Stimulated activated CD8-positive, alpha-beta memory T cell treated with anti-CD3 and anti-CD28 coated beads, Interleukin-15, amount 100 ng/mL, for 48 hours (primary cell): ENCODE measurements around the gene TEX35.

Experiments
- DNase-seq, 2 donors: peaks; one replicate each; pipeline ENCODE4 v3.0.0-alpha.2; 2020; ENCODE audit warnings: low read depth in 2 of 2

TEX35 gene

DNA sequence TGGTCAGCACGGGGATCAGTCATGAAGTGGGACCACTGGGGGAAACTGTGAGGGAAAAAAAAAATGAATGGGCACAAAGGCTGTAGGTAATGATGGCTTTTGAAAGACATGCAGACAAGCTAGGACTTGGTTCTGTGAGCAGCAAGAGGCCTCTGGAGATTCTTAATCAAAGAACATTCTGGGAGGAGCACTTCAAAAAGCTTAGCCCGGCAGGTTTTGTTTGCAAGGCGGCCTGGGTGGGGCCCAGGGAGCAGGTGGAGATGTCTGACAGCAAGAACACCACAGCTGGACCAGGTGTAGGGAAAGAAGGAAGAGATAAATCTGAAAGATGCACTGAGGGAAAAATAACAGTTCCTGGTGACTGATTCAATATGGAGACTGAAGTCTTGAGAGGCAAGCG, 6.0 kb downstream of the TEX35 start:
- DNase-seq = no peak

DNA sequence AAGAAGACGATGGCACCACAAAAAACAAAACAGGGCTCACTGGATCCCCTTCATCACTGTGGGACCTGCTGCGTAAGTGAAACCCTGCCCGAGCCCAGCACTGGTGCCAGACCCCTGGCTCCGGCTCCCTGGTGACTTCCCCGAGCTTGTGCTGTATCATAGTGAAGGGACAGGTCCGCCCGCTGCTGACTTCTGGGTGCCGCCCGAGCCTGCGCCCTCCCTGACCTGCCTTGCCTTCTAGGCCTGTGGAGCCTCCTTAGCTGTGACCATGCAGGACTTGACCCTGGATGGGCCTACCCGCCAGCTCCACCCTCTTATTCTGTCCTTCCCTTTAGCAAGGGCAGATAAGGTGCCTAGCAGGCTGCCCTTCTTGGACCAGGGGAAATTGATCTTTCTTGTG, 7.9 kb downstream of the TEX35 start:
- no peak for DNase-seq

DNA sequence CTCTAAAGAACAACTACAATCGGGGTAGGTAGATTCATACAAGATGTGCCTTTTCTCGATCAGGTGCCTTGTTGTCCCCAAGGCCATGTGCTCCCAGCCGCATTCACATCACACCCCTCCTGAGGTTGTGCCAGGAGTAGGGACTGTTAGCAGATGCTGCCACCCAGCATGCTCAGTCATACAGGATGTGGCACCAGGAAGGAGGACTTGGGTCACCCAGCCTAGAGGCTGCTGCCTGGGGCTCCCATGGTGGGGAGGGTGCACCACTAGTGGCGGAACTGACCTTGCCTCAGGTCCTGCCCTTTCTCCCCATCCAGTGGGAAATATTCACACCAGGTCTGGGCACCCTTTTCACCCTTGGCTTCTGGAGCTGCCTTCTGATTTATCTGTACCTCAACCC, 8.3 kb downstream of the TEX35 start:
- no peak for DNase-seq

DNA sequence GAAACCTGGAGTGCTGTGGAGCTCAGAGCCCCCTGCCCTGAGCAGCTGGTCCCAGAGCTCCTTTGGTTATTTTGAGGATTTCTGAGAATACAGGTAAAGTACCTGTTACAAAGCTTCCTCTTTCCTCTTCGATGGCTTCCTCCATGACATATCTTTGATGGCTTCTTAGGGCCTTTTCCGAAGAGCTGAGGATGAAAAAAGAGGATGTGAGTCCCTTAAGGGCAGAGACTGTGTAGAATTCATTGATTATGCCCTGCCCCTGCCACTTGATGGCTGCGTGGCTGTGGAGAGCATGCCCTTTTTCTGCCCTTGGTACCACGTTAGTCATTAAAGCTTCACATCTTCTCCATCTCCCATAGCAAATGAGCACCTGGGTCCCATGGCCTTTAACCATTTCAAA, 14.2 kb downstream of the TEX35 start:
- no peak for DNase-seq

DNA sequence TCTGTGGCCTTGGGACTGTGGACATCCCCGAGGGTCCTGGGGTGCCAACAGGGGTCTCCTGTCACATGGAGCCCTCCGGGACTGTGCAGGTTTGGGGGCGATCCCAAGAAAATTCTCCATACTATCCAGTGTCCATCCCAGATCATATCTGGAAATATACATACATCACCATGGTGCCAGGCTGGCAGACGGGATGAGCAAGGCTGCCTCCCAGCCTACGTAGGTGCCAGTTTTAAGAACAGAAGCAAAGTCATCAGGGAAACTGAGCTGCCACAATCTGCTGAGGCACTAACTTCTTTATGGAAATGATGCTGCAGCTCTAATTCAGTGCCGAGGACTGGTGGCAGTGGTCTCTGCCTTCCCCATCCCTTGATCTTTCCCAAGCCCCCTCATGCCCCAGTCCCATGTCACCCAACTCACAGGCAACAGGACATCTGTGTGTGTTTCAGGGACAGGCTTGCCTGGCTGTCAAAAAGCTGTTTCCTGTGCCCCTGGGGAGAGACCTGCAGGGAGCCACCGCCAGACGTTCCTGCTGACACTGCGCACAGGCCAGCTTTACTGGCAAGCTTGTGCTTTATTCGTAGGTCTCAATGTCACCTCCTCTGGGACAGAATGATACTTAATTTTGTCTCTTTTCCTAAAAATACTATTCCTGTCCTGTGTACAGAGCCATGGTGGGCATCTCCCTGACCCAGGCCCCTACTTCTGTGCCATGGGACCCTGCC, 15.5 kb downstream of the TEX35 start:
- DNase-seq = no peak

DNA sequence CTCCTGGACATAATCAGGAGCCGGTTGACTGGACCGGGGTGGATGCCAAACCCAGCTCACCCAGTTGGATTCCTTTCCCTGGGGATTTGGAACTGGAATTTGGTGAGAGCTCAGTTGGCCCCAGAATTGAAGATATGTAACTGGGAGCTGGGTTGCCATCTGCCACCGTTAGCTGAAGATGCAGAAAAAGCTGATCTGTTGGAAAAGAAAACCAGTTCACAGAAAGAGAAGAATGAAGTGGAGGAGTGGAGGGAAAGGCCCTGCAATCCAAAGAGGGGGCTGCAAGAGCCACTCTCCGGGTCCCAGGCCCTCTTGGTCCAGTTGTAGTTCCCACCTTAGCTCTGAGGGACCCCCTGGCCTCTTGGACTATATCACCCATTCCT, 16.0 kb downstream of the TEX35 start:
- DNase-seq = no peak

DNA sequence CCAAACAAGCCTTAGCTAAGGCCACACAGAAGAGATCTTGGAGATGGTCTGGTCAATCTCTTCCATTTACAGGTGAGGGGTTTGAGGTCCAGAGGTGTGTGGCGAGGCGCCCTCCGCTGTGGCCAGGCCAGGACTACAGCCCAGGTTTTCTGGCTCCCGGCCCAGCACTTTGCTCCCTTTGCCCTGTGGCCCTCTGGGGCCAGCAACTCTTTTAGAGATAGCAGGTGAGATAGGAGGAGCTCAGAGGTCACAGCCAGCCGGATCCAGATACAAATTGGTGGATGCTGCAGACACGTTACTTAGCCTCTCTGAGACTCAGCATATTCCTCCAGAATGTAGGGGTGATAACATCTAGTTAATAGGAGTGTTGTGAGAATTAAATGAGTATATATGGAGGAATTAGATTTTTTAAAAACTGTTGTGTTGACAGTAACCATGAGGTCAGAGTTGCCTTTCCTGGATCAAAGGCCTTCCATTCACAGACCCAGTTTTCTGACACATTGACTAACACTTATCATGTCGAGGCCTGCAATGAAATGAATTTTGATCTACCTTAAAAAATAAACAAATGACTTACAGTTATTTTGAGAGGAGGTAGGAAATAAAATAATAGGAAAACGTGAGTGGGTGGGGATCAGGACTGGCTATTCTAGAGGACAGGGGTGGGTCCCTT, 16.6 kb downstream of the TEX35 start:
- no peak for DNase-seq

DNA sequence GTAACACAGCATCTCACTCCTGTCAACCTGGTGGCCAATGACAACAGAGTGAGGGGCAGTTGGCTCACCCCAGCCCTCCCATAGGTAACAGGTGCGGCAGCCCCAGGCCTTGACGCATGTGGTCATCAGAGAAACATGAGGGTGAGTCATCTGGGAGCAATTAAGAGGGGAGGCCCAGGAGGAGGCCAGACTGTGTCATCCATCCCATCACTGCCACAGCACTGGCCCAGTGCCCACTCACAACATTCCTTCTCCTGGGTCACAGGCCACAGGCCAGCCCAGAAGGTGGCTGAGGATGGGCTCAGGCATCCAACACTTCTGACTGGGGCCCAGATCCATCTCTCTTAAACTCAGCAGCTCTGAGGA, 17.1 kb downstream of the TEX35 start:
- DNase-seq = no peak

DNA sequence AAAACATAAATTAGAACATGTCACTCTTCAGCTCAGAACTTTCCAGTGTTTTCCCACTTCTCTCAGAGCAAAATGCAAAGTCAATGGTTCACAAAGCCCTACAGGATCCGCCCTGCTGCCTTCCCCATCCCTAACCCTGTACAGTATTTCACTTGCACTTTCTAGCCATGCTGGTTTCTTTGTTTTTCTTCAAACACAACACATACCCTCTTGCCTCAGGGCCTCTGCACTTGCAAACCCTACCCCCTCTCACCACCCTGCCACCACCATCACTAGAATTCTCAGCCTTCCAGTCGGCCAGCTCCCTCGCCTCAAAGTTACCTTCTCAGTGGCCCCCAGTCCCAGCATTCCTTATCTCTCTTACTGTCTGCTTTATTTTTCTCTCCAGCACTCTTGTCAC, 17.6 kb downstream of the TEX35 start:
- DNase-seq = no peak

DNA sequence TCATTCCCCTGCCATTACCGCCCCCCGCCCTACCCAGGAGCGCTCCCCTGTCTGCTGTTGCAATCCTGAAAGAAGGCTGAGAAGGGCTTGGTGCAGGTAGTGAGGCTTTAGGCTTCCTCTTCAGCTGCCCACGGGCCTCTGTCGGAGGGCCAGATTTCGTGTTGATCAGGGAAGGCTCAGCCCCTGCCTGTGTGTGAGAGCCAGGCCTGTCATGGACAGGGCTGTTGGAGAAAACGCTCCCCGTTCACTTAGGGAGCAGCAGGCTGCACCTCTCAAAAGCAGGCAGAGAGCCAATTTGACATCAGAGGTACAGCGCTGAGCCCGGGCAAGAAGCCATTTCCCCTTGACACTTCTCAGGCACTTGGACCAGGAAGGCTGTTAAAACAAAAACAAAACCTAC, 19.0 kb downstream of the TEX35 start:
- DNase-seq = no peak

DNA sequence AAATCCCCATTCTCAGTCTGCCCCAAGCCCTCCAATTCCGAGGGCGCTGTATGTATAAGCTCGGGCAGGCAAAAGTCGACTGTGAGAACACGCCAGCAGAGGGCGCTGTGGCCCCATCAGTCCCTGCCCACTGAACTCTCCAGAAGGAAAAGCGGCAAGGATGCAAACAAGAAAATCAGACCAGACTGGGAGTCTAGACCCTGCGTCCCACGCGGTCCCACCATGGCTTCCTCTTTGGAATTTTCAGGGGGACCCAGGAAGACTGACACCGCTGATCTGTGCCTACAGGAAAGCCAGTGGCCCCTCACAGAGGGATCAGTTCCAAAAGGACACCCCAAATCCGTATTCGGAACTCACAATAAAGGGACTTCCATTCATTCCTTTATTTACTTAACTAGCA, 19.5 kb downstream of the TEX35 start:
- peak; percentile 27 to 41 for DNase-seq

DNA sequence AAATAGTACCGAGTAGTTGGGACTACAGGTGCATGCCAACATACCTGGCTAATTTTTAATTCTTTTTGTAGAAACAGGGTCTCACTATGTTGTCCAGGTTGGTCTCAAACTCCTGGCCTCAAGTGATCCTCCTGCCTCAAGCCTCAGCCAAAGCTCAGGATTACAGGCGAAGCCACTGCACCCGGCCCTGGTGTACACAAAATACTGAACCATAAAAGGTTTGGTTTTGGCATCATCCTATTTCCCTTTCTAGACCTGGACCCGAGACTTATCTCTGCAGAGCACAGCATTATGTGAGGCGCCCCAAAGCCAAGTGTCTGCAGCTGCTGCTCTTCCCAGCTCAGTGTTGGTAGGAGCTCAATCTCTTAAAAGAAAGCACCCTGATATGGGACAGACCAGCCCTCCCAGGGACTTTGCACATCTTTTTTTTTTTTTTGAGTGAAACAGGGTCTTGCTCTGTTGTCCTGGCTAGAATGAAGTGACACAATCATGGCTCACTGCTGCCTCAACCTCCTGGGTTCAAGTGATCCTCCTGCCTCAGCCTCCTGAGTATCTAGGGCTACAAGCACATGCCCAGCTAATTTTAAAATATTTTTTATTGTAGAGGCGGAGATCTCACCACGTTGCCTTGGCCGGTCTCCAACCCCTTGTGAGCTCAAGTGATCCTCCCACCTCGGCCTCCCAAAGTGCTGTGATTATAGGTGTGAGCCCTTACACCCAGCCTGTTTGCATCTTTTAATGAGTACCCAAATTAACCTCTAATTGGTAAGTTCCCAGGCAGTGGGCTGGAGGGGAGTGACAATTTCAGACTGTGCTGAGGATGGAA, 20.4 kb downstream of the TEX35 start:
- no peak for DNase-seq

DNA sequence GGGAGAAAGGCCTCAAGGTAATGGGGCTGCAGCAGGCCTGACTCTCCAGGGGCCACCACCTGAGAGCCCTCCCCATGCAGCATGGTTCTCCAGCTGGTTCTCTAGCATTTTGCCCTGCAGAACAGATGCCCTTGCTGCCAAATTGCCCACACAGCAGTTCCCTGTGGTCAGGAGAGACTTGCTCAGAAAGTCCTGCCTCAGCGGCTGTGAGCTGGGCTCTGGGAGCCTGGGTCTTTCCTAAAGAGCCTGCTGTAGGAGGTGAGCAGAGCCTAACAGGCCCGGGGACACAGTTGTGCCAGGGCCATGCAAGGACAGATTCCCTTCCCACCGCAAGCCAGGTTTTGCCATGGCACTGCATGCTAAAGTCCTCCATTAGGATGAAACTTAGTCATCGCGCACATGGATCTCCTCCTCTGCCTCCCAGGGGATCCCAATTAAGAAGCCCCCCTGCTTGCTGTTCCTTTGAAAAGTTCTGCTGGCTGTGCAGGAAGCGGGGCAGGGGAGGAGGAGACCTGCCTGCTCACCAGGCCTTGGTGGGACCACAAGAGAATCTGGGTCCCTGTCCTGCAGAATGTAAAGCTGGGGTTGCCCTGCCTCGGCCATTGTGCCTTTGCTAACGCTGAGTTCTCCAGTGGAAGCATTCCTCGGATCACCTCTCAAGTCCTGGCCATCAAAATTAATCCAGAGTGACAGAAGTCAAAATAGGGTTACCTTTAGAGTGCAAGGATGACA, 21.4 kb downstream of the TEX35 start:
- DNase-seq = no peak

DNA sequence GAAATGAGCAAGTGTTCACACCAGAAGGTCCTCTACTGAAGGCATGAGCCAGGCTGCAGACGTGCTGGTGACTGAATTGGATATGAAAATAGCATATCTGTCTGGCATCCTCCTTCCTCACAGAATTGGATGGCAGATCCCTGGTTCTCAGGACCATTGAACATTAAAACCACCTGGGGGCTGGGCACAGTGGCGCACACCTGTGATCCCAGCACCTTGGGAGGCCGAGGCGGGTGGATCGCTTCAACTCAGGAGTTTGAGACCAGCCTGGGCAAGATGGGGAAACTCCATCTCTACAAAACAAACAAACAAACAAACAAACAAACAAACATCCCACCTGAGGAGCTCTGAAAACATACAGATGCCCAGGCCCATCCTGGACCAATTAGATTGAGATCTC, 23.4 kb downstream of the TEX35 start:
- no peak for DNase-seq

DNA sequence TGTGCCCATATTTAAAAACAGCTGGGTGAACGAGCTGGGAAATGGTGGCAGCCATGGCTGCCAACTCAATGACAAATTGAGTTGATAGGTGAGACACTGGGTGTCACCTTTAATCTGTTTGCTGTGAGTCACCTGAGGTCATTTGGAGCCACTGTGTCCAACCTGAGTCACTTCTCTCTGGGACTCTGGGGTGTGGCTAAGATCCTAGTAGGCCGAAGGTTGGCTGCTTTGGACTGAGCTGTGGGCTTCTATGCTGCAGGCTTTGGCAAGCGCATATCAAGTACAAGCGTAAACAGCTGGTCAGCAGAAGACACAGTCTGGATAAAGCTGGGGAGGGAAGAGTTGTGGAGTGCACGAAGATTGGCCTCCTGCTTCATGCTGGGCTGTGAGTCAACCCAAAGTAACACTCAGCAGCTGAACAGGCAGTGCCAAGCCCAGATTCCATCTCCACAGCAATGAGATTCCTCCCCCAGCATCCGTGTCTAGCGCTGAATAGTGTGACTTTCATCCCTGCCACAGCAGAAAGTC, 24.0 kb downstream of the TEX35 start:
- DNase-seq = no peak

DNA sequence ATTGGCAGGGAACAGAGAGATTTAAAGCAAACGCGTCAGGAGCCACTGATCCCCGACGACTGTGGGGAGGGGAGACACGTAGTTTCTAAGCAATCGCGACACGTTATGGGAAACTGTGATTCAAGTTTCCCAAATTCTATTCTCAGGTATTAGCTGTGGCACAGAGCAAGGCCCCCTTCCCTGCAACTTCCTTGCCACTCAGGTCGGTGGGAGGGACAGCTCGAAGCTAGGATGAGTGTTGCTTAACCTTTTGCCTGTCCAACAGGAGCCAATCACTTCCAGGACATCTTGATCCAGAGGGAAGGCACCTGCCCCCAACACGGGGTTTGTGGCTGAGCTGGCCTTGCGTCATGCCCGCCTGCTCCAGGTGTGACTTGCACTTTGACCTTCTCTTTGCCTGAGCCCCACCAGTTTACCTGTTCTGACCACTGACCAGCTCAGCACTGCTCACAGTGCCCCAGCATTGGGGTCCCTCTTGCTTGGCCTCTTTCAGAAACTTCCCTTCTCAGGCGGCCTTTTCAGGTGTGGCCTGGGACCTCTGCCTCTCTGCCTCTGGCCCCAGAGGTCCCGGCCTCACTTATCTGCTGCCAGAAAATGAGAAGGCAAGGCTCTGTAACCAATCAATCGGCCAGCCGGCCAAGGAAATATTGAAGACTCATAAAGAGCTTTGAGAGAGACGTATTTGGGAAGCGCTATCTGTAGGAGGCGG, 24.6 kb downstream of the TEX35 start:
- DNase-seq = no peak

DNA sequence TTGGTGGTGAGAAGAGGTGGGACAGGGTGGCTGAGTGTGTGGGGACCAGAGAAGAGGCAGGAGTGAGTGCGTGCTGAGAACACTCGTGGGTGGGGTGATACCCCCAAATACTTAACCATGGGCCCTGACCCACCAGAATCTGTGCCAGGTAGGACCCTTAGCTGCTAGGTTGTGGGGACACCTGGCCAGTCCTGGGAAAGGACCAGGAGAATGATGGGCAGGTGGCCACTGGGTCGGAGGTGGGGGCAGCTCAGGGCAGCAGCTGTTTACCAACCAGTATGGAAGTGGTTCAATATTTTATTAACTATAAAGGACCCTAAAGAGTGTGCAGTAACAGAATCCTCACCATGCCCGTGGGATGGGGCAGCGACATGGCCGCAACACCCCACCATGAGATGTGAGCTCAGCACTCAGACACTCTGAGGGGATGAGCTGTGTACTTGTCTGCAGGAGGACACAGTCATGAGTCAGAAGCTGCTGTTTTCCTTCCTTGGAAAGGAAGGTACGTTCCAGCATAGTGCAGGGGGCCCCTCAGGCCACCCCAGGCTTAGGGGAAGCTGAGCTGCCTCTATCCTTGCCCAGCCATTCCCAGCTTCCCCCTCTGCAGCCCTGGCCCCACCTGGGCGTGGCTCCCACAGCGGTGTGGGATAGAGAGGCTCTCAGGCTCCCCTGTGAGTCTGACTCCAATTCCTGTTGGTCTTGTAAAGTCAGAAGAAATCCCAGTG, 25.4 kb downstream of the TEX35 start:
- no peak for DNase-seq

DNA sequence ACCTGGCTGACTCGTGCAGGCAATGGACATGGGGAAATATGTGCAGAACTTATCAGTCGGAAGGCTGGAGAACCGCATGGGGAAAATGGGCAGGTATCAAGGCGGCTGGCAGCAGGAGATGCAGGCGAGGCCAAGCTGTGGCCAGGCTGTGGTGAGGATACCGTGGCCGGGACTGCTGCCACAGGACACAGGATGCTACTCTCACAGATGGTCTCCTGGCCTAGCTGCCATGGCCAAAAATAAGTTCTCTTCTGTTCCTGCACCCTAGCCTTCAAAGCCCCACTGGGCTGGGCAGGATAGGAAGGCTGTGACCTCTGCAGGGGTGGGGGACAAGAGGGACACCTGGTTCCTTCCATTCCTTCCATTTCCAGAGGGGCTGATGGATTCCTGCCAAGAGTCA, 26.4 kb downstream of the TEX35 start:
- no peak for DNase-seq

DNA sequence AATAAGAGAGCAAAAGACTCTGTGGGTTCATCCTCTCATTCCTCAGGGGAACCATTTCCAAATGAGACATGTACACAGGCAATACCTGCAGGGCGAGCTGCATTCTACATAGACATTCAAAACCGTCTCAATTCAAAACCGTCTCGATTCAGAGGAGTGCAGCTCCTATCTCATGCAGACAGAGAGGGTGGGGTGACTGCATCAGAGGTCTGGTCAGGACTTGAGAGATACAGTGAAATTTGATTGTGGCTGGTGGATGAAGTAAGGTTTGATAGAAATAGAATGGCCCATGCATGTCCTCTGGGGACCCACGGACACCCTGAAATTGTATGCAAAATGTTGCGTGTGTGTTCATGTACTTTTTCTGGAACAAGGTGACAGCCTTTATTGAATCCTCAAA, 27.3 kb downstream of the TEX35 start:
- no peak for DNase-seq

DNA sequence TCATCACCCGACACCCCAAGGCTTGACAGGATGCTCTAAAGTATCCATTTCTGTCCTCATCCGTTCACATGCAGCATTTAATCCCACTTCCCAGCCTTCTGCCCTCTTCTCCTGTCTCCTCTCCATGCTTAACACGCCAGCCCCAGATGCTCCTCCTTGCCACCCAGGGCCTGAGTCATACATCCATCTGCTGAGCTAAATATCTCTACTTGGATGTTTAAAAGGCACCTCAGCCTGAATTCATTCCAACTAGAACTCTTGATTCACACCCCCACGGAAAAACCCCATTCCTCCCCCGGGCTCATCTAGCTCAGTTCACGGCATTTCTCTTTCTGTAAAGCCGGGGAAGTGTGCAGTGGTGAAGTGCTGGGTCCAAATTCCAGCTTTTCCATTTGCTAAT, 27.7 kb downstream of the TEX35 start:
- no peak for DNase-seq

DNA sequence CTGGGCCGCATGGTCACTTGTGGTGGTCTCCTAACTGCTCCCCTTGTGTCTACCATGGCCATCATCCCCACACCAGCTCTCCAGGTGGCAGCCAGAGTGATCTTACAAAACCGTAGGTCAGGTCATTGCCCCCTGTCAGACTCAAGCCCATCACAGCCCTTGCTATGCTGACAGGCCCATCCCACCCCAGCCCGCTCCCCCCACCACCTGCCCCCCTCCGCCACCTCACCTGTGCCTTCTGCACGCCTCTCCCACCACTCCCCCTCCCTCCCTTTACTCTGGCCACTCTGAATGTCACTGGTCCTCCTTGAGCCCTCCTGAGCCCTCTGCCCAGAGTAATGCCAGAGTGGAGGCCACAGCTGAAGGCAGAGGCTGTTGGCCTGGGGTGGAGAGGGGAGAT, 28.5 kb downstream of the TEX35 start:
- DNase-seq = no peak
